ENCODE results near the gene NUDCD3.

DNA sequence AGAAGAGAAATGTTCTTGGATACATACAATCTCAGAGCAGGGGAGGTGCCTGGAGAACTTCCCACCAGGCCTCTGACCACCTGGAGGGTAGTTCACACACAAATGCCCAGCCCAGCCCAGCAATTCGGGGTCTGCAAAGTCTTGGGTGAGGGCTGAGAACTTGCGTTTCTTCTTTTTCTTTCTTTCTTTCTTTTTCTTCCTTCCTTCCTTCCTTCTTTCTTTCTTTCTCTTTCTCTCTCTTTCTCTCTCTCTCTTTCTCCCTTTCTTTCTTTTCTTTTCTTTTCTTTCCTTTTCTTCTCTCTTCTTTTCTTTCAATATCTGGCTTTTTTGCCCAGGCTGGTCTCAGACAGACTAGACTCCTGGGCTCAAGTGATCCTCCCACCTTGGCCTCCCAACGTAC, 28.3 kb upstream of the NUDCD3 start:
- no peak for TF ChIP-seq EZH2 (IDR thresholded peaks at IDR 0.05; ENCODE audit: borderline replicate concordance, low read length)
- TF ChIP-seq, protein P1, sequence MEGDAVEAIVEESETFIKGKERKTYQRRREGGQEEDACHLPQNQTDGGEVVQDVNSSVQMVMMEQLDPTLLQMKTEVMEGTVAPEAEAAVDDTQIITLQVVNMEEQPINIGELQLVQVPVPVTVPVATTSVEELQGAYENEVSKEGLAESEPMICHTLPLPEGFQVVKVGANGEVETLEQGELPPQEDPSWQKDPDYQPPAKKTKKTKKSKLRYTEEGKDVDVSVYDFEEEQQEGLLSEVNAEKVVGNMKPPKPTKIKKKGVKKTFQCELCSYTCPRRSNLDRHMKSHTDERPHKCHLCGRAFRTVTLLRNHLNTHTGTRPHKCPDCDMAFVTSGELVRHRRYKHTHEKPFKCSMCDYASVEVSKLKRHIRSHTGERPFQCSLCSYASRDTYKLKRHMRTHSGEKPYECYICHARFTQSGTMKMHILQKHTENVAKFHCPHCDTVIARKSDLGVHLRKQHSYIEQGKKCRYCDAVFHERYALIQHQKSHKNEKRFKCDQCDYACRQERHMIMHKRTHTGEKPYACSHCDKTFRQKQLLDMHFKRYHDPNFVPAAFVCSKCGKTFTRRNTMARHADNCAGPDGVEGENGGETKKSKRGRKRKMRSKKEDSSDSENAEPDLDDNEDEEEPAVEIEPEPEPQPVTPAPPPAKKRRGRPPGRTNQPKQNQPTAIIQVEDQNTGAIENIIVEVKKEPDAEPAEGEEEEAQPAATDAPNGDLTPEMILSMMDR (conservative IDR thresholded peaks at IDR 0.05 in 1 of 2, IDR thresholded peaks at IDR 0.05 in 1 of 2; ENCODE audit: extremely low read depth in 1 of 2, insufficient read depth in 1 of 2, low read depth in 1 of 2, low read length in 2 of 2), result no peak
